Left ventricle myocardium inferior (tissue), 1 donor: ENCODE measurements around the gene CTTNBP2NL. TPM values are rescaled to one million over a fixed set of nuclear protein-coding genes. Genes with fewer than 3 reads are reported as not detected.
A peak's percentile ranks its signal among the peaks of the same experiment; 100 is the strongest.

ENCODE experiments used
- DNase-seq: peaks from one replicate; pipeline ENCODE4 v3.0.0-alpha.2; 2020
- H3K27ac ChIP-seq: fragments of 200-600 bp; replicated peaks from 2 replicates; pipeline ENCODE4 v1.8.0; 2021
- H3K27me3 ChIP-seq: fragments of 200-600 bp; 2 replicates; pipeline ENCODE4 v1.8.0; 2021; ENCODE audit warnings: low read depth
- H3K36me3 ChIP-seq: fragments of 200-600 bp; 2 replicates; pipeline ENCODE4 v1.8.0; 2021
- H3K4me1 ChIP-seq: fragments of 200-600 bp; 2 replicates; pipeline ENCODE4 v1.8.0; 2021
- H3K4me3 ChIP-seq: fragments of 200-600 bp; 2 replicates; pipeline ENCODE4 v1.8.0; 2021; ENCODE audit warnings: mild to moderate bottlenecking, moderate library complexity
- H3K9me3 ChIP-seq: fragments of 200-600 bp; replicated peaks from 2 replicates; pipeline ENCODE4 v1.8.0; 2021
- intact Hi-C: fragments of 100-400 bp; cut with micrococcal nuclease; formaldehyde crosslinking; loops from one replicate; pipeline ENCODE4 v1.11.0; 2022
- long read RNA-seq: library from polyadenylated mRNA; unstranded; transcript quantifications from one replicate; pipeline ENCODE4 v2.0.0, GENCODE V29; 2021
- total RNA-seq: library from RNA; stranded (reverse); fragmentation: NEBNext Ultra II Directional; extraction: Animal tissue kit (Norgen Biotek cat#: 25700); gene quantifications from one replicate; pipeline ENCODE4 v1.2.1, GENCODE V29; 2021
- TF ChIP-seq, protein P1 (sequence below): fragments of 200-600 bp; IDR thresholded peaks from 2 replicates; pipeline ENCODE4 v1.8.0; 2021; ENCODE audit warnings: antibody characterized with exemption, mild to moderate bottlenecking, borderline replicate concordance
- donor health status: DM: no; HTN: yes; CAD: no; lungs with severe emphysema.

Gene CTTNBP2NL, protein sequence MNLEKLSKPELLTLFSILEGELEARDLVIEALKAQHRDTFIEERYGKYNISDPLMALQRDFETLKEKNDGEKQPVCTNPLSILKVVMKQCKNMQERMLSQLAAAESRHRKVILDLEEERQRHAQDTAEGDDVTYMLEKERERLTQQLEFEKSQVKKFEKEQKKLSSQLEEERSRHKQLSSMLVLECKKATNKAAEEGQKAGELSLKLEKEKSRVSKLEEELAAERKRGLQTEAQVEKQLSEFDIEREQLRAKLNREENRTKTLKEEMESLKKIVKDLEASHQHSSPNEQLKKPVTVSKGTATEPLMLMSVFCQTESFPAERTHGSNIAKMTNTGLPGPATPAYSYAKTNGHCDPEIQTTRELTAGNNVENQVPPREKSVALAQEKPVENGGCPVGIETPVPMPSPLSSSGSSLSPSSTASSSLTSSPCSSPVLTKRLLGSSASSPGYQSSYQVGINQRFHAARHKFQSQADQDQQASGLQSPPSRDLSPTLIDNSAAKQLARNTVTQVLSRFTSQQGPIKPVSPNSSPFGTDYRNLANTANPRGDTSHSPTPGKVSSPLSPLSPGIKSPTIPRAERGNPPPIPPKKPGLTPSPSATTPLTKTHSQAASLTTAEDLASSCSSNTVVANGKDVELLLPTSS
- 14.3 TPM for total RNA-seq
- long read RNA-seq, full-length matches to known transcripts: 7 of 12 reads
- long read RNA-seq, partial matches to known transcripts: 3 of 12 reads
- long read RNA-seq, other reads (novel, unspliced or antisense): 2 of 12 reads

- DNase-seq: peak; percentile 98
- intact Hi-C loops: loop anchor here (5.0 to 10.0 kb wide), 2 partner anchors 279 to 306 kb away; partner anchors contain the start of gene MOV10
- TF ChIP-seq, protein P1, sequence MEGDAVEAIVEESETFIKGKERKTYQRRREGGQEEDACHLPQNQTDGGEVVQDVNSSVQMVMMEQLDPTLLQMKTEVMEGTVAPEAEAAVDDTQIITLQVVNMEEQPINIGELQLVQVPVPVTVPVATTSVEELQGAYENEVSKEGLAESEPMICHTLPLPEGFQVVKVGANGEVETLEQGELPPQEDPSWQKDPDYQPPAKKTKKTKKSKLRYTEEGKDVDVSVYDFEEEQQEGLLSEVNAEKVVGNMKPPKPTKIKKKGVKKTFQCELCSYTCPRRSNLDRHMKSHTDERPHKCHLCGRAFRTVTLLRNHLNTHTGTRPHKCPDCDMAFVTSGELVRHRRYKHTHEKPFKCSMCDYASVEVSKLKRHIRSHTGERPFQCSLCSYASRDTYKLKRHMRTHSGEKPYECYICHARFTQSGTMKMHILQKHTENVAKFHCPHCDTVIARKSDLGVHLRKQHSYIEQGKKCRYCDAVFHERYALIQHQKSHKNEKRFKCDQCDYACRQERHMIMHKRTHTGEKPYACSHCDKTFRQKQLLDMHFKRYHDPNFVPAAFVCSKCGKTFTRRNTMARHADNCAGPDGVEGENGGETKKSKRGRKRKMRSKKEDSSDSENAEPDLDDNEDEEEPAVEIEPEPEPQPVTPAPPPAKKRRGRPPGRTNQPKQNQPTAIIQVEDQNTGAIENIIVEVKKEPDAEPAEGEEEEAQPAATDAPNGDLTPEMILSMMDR: no peak
- H3K27ac ChIP-seq: peak within 1 kb of the TSS; percentile 93
- no peaks in the 10 kb centered on the region for H3K27me3 ChIP-seq
- H3K9me3 ChIP-seq: no peaks in the 10 kb centered on the region
- peaks cover 82% of the 10 kb centered on the region for H3K4me1 ChIP-seq
- no peaks in the 10 kb centered on the region for H3K36me3 ChIP-seq
- H3K4me3 ChIP-seq: peak within 1 kb of the TSS; percentile 91
Measured at GRCh38 chr1:112395821-112396652, at the start of gene CTTNBP2NL. TSS of gene CTTNBP2NL (plus strand) at chr1:112396214. CDS start at chr1:112416166, 19,952 bp downstream.

GRCh38 chr1:112346801-112347350, 49.1 kb upstream of the CTTNBP2NL start:
- TF ChIP-seq, protein P1: no peak
- Histone ChIP-seq H3K4me3 (no peak overlapping the region), H3K9me3 (peaks cover 25% of the 10 kb centered on the region), H3K4me1 (no peaks in the 10 kb centered on the region), H3K27me3 (peaks cover 1% of the 10 kb centered on the region), H3K36me3 (no peaks in the 10 kb centered on the region), H3K27ac (no peak overlapping the region)
- no peak for DNase-seq
- intact Hi-C loops: no loop called here

DNA sequence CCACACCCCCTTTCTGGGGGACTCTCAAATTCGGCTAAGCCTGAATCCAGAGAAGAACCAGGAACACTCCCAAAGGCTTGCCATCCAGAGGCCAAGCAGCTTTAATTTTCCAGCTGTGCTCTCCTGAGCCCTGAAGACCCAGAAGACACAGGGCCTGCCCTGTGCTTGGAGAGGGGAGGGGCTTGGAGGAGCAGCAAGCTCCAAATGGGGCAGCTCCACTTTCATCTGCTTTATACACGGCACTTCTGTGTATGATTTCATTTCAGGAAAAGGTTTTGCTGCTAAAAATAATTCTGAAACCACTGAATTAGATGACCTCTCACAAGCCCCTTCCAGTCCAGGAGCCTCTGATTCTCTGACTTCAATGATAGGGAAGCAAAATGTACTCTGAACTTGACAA, 39.2 kb upstream of the CTTNBP2NL start:
- Histone ChIP-seq H3K4me1 (peaks cover 29% of the 10 kb centered on the region), H3K27ac (no peak overlapping the region), H3K27me3 (no peaks in the 10 kb centered on the region), H3K4me3 (no peak overlapping the region), H3K9me3 (no peaks in the 10 kb centered on the region), H3K36me3 (no peaks in the 10 kb centered on the region)
- intact Hi-C loops: no loop called here
- DNase-seq: no peak
- TF ChIP-seq, protein P1: no peak

GRCh38 chr1:112357467-112357866, 38.5 kb upstream of the CTTNBP2NL start:
- intact Hi-C loops: no loop called here
- TF ChIP-seq, protein P1: no peak
- H3K27me3 ChIP-seq: no peaks in the 10 kb centered on the region
- H3K4me3 ChIP-seq: no peak overlapping the region
- H3K9me3 ChIP-seq: no peaks in the 10 kb centered on the region
- no peak for DNase-seq
- H3K4me1 ChIP-seq: peaks cover 29% of the 10 kb centered on the region
- H3K27ac ChIP-seq: no peak overlapping the region
- H3K36me3 ChIP-seq: no peaks in the 10 kb centered on the region
